Measurements from ENCODE around the gene SLC35G6. TPM values are rescaled to one million over a fixed set of nuclear protein-coding genes. Genes with fewer than 3 reads are reported as not detected.
A peak's percentile ranks its signal among the peaks of the same experiment; 100 is the strongest.
"Not testable (repeated sequence)": the region's sequence is repeated elsewhere in the genome, so short reads cannot be mapped to it uniquely, and the experiment has no call there.

SLC35G6 gene
- not detected for polyA plus RNA-seq

GRCh38 chr17:7481275-7481674, at the start of gene SLC35G6:
Gene SLC35G6 (plus strand): TSS chr17:7481446. CDS start chr17:7481517, 71 bp downstream.
- H3K4me1 Mint-ChIP-seq = peaks cover 39 to 48% (median 43%) of the 10 kb centered on the region in 3 donors
- peak within 1 kb of the TSS; percentile 84 to 98 (median 92) for H3K4me3 Mint-ChIP-seq
- H3K36me3 Mint-ChIP-seq, H3K27me3 Mint-ChIP-seq, H3K9me3 Mint-ChIP-seq: not testable (repeated sequence)
- peak within 1 kb of the TSS; percentile 96 to 99 (median 98) for H3K27ac Mint-ChIP-seq

GRCh38 chr17:7432296-7432695, 49.0 kb upstream of the SLC35G6 start:
- Mint-ChIP-seq H3K27ac (no peak overlapping the region), H3K36me3 (no peaks in the 10 kb centered on the region), H3K27me3 (no peaks in the 10 kb centered on the region), H3K9me3 (no peaks in the 10 kb centered on the region), H3K4me3 (peak overlapping the region in 1 of 4 donors; percentile 62), H3K4me1 (peaks cover 0 to 11% (median 9%) of the 10 kb centered on the region in 3 donors)

GRCh38 chr17:7435676-7436555, 45.3 kb upstream of the SLC35G6 start:
- H3K27ac Mint-ChIP-seq = peak overlapping the region; percentile 84 to 98 (median 93)
- peak overlapping the region; percentile 88 to 95 (median 94) for H3K4me3 Mint-ChIP-seq
- no peaks in the 10 kb centered on the region for H3K9me3 Mint-ChIP-seq
- H3K36me3 Mint-ChIP-seq = peaks cover 4% of the 10 kb centered on the region
- peaks cover 18 to 30% (median 21%) of the 10 kb centered on the region in 3 donors for H3K4me1 Mint-ChIP-seq
- peaks cover 25% of the 10 kb centered on the region for H3K27me3 Mint-ChIP-seq

- H3K9me3 Mint-ChIP-seq = no peaks in the 10 kb centered on the region
- H3K36me3 Mint-ChIP-seq = peaks cover 4% of the 10 kb centered on the region
- peaks cover 29% of the 10 kb centered on the region for H3K27me3 Mint-ChIP-seq
- H3K4me1 Mint-ChIP-seq = peaks cover 18 to 30% (median 21%) of the 10 kb centered on the region in 3 donors
- peak overlapping the region; percentile 88 to 95 (median 94) for H3K4me3 Mint-ChIP-seq
- H3K27ac Mint-ChIP-seq = peak overlapping the region; percentile 84 to 98 (median 93)
Measured at GRCh38 chr17:7436556-7437368, 44.5 kb upstream of the SLC35G6 start.

GRCh38 chr17:7437369-7437863, 43.8 kb upstream of the SLC35G6 start:
- no peaks in the 10 kb centered on the region for H3K9me3 Mint-ChIP-seq
- peaks cover 33% of the 10 kb centered on the region for H3K27me3 Mint-ChIP-seq
- H3K36me3 Mint-ChIP-seq = peaks cover 4% of the 10 kb centered on the region
- peaks cover 18 to 30% (median 21%) of the 10 kb centered on the region in 3 donors for H3K4me1 Mint-ChIP-seq
- H3K4me3 Mint-ChIP-seq = peak overlapping the region; percentile 45 to 93 (median 55)
- peak overlapping the region; percentile 35 to 72 (median 40) for H3K27ac Mint-ChIP-seq

- H3K9me3 Mint-ChIP-seq = no peaks in the 10 kb centered on the region
- peak overlapping the region; percentile 55 to 93 (median 63) for H3K4me3 Mint-ChIP-seq
- peaks cover 38% of the 10 kb centered on the region for H3K27me3 Mint-ChIP-seq
- H3K4me1 Mint-ChIP-seq = peaks cover 18 to 30% (median 21%) of the 10 kb centered on the region in 3 donors
- H3K27ac Mint-ChIP-seq = peak overlapping the region; percentile 35 to 72 (median 40)
- peaks cover 4% of the 10 kb centered on the region for H3K36me3 Mint-ChIP-seq
Measured at GRCh38 chr17:7437950-7438614, 43.2 kb upstream of the SLC35G6 start.

GRCh38 chr17:7438656-7439460, 42.4 kb upstream of the SLC35G6 start:
- H3K27ac Mint-ChIP-seq = peak overlapping the region in 1 of 3 donors; percentile 72
- peak overlapping the region; percentile 10 to 93 (median 58) for H3K4me3 Mint-ChIP-seq
- H3K9me3 Mint-ChIP-seq = no peaks in the 10 kb centered on the region
- H3K27me3 Mint-ChIP-seq = peaks cover 43% of the 10 kb centered on the region
- peaks cover 4% of the 10 kb centered on the region for H3K36me3 Mint-ChIP-seq
- H3K4me1 Mint-ChIP-seq = peaks cover 21 to 30% (median 21%) of the 10 kb centered on the region in 3 donors

- H3K27me3 Mint-ChIP-seq = peaks cover 47% of the 10 kb centered on the region
- peaks cover 21 to 30% (median 23%) of the 10 kb centered on the region in 3 donors for H3K4me1 Mint-ChIP-seq
- H3K4me3 Mint-ChIP-seq = peak within 1 kb of the TSS; percentile 41 to 93 (median 78)
- H3K27ac Mint-ChIP-seq = peak within 1 kb of the TSS in 2 of 3 donors; percentile 35 to 72
- no peaks in the 10 kb centered on the region for H3K9me3 Mint-ChIP-seq
- H3K36me3 Mint-ChIP-seq = peaks cover 4% of the 10 kb centered on the region
Measured at GRCh38 chr17:7439462-7440112, 41.7 kb upstream of the SLC35G6 start, which contains the start of gene FGF11. Gene FGF11 (plus strand): TSS chr17:7439512. CDS start chr17:7439621, 109 bp downstream.

- peaks cover 49% of the 10 kb centered on the region for H3K27me3 Mint-ChIP-seq
- H3K4me3 Mint-ChIP-seq = peak overlapping the region; percentile 41 to 88 (median 78)
- peaks cover 18 to 27% (median 23%) of the 10 kb centered on the region in 3 donors for H3K4me1 Mint-ChIP-seq
- no peaks in the 10 kb centered on the region for H3K9me3 Mint-ChIP-seq
- H3K36me3 Mint-ChIP-seq = peaks cover 4% of the 10 kb centered on the region
- peak overlapping the region in 2 of 3 donors; percentile 35 to 67 for H3K27ac Mint-ChIP-seq
Measured at GRCh38 chr17:7440113-7440833, 41.0 kb upstream of the SLC35G6 start.

GRCh38 chr17:7440834-7441195, 40.4 kb upstream of the SLC35G6 start:
- H3K4me3 Mint-ChIP-seq = peak overlapping the region in 1 of 4 donors; percentile 41
- peaks cover 0 to 2% (median 0%) of the 10 kb centered on the region in 3 donors for H3K9me3 Mint-ChIP-seq
- H3K36me3 Mint-ChIP-seq = peaks cover 5% of the 10 kb centered on the region
- no peak overlapping the region for H3K27ac Mint-ChIP-seq
- H3K4me1 Mint-ChIP-seq = peaks cover 17 to 30% (median 28%) of the 10 kb centered on the region in 3 donors
- H3K27me3 Mint-ChIP-seq = peaks cover 54% of the 10 kb centered on the region

- H3K27ac Mint-ChIP-seq = peak overlapping the region in 1 of 3 donors; percentile 80
- H3K4me1 Mint-ChIP-seq = peaks cover 19 to 32% (median 29%) of the 10 kb centered on the region in 3 donors
- H3K9me3 Mint-ChIP-seq = peaks cover 0 to 2% (median 0%) of the 10 kb centered on the region in 3 donors
- H3K4me3 Mint-ChIP-seq = peak overlapping the region in 1 of 4 donors; percentile 10
- peaks cover 57% of the 10 kb centered on the region for H3K27me3 Mint-ChIP-seq
- H3K36me3 Mint-ChIP-seq = peaks cover 5% of the 10 kb centered on the region
Measured at GRCh38 chr17:7441266-7441665, 40.0 kb upstream of the SLC35G6 start.

GRCh38 chr17:7442142-7442541, 39.1 kb upstream of the SLC35G6 start:
- peaks cover 20 to 32% (median 26%) of the 10 kb centered on the region in 3 donors for H3K4me1 Mint-ChIP-seq
- peaks cover 59% of the 10 kb centered on the region for H3K27me3 Mint-ChIP-seq
- H3K27ac Mint-ChIP-seq = peak overlapping the region in 1 of 3 donors; percentile 80
- H3K9me3 Mint-ChIP-seq = peaks cover 0 to 2% (median 1%) of the 10 kb centered on the region in 3 donors
- peak overlapping the region in 1 of 4 donors; percentile 10 for H3K4me3 Mint-ChIP-seq
- peaks cover 5% of the 10 kb centered on the region for H3K36me3 Mint-ChIP-seq
